Right lobe of liver (tissue), 4 donors: ENCODE results near the gene YPEL3.
"Not testable (repeated sequence)": the region's sequence is repeated elsewhere in the genome, so short reads cannot be mapped to it uniquely, and the experiment has no call there.

Experiments used
- POLR2A ChIP-seq: fragments of 450-650 bp; IDR thresholded peaks from one replicate; pipeline ENCODE4 v1.6.1; 2017; ENCODE audit warnings: antibody characterized with exemption, mild to moderate bottlenecking
- TF ChIP-seq, protein P1 (sequence below), 4 donors: fragments of 200-600 bp in 3 of 4; fragments of 450-650 bp in 1 of 4; IDR thresholded peaks; one replicate each; pipeline versions ENCODE4 v1.5.1 to v1.8.0; 2016 to 2022; ENCODE audit warnings: antibody characterized with exemption in 4 of 4, mild to moderate bottlenecking in 2 of 4
- donor health status: DM: no; HTN: no; CAD: no.
- donor health status: DM: no; HTN: no; CAD: no.
- donor health status: DM: no; HTN: yes; CAD: no.

DNA sequence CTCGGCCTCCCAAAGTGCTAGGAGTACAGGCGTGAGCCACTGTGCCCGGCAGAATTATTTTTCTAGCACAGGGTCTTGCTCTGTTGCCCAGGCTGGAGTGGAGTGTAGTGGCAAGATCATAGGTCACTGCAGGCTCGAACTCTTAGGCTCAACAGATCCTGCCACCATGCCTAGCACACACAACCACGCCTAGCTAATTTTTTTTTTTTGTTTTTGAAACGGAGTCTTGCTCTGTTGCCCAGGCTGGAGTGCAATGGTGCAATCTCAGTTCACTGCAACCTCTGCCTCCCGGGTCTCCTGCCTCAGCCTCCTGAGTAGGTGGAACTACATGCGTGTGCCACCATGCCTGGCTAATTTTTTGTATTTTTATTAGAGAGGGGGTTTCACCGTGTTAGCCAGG is 29.7 kb upstream of the YPEL3 start:
- TF ChIP-seq, protein P1, sequence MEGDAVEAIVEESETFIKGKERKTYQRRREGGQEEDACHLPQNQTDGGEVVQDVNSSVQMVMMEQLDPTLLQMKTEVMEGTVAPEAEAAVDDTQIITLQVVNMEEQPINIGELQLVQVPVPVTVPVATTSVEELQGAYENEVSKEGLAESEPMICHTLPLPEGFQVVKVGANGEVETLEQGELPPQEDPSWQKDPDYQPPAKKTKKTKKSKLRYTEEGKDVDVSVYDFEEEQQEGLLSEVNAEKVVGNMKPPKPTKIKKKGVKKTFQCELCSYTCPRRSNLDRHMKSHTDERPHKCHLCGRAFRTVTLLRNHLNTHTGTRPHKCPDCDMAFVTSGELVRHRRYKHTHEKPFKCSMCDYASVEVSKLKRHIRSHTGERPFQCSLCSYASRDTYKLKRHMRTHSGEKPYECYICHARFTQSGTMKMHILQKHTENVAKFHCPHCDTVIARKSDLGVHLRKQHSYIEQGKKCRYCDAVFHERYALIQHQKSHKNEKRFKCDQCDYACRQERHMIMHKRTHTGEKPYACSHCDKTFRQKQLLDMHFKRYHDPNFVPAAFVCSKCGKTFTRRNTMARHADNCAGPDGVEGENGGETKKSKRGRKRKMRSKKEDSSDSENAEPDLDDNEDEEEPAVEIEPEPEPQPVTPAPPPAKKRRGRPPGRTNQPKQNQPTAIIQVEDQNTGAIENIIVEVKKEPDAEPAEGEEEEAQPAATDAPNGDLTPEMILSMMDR (IDR thresholded peaks at IDR 0.05), result not testable (repeated sequence)
- not testable (repeated sequence) for TF ChIP-seq POLR2A
